ENCODE measurements around the gene CTBP1.

CTBP1 gene

DNA sequence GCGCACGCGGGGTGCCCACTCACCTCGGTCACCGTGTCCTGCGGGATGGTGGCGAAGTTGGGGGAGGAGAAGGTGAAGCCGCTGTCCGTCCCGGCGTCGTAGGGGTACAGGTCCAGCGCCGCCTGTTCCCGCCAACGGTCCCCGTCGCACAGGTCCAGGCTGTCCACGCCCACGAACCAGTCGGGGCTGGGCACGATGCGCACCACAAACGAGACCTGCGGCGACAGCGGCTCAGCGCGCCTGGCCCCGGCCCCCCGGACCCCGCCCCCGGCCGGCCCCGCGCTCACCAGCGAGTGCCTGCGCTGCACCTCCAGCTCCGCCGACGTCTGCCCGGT lies 78.0 kb downstream of the CTBP1 start:
- no peak for TF ChIP-seq CTCF (IDR thresholded peaks at IDR 0.05; ENCODE audit: control extremely low read depth, extremely low read depth, low read depth, missing control alignments)
- ChIA-PET POLR2A (no interaction called here), CTCF (interaction anchor here (1.5 kb wide), 1 partner anchor 9 kb away, joined by 4 read pairs; no protein-coding TSS in a partner anchor)
- no peak for DNase-seq (ENCODE audit: extremely low spot score)

GRCh38 chr4:1170156-1170975 lies 78.6 kb downstream of the CTBP1 start:
- no peak for TF ChIP-seq CTCF (IDR thresholded peaks at IDR 0.05; ENCODE audit: control extremely low read depth, extremely low read depth, low read depth, missing control alignments)
- peak; percentile 12 for DNase-seq (ENCODE audit: extremely low spot score)
- ChIA-PET CTCF (interaction anchor here (1.5 kb wide), 1 partner anchor 10 kb away, joined by 4 read pairs; no protein-coding TSS in a partner anchor), POLR2A (no interaction called here)

DNA sequence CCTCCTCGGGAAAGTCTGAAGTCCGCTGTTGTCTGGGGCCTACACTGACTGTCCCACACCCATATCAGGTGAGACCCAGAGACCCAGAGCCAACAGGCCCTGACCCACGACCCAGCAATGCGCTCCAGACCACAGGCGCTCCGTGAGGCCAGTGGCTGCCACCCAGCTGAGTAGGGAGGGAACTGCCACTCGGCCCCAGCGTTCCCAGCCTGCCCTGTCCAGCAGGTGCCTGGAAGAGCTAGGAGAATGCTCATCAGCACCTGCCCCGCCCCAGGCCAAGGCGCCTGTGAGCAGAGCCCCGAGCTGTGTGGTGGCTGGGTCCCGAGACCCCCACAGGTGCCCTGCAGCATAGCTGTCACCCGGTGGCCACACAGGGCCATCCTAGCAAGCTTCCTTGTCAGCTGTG lies 79.2 kb downstream of the CTBP1 start:
- ChIA-PET POLR2A (no interaction called here), CTCF (interaction anchor here (1.3 to 4.5 kb wide), 2 partner anchors 11 to 98 kb away, joined by 4 to 30 read pairs; no protein-coding TSS in a partner anchor)
- peak; percentile 14 for DNase-seq (ENCODE audit: extremely low spot score)
- TF ChIP-seq CTCF (IDR thresholded peaks at IDR 0.05; ENCODE audit: control extremely low read depth, extremely low read depth, low read depth, missing control alignments): no peak

DNA sequence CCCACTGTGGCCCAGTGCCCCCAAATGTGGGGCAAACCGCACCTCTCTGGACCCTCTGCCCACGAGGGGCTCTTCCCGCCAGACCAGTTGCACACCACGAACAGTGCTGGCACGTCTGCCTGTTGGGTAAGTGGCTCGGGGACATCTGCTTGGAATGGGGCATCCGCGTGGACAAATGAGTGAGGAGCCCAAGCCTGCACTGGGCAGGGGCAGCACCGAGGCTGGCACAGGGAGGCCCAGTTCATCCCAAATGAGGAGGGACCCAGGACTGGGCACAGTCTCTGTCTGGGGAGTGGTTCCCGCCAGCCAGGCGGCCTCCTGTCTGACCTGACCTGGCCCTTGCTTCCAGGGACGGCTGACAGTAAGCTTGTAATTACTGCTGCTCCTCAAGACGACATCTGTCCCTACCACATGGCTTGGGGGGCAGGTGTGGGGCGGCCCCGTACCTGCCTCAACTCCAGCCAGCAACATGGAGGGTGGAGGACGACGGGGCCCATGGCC lies 79.7 kb downstream of the CTBP1 start:
- CTCF ChIA-PET: interaction anchor here (1.3 to 4.5 kb wide), 2 partner anchors 11 to 99 kb away, joined by 4 to 30 read pairs; no protein-coding TSS in a partner anchor
- TF ChIP-seq CTCF (IDR thresholded peaks at IDR 0.05; ENCODE audit: control extremely low read depth, extremely low read depth, low read depth, missing control alignments): no peak
- POLR2A ChIA-PET: no interaction called here
- DNase-seq (ENCODE audit: extremely low spot score): peak; percentile 9

GRCh38 chr4:1168191-1169101 lies 80.5 kb downstream of the CTBP1 start:
- TF ChIP-seq CTCF (IDR thresholded peaks at IDR 0.05; ENCODE audit: control extremely low read depth, extremely low read depth, low read depth, missing control alignments): no peak
- CTCF ChIA-PET: interaction anchor here (1.0 to 4.5 kb wide), 17 partner anchors 11 to 178 kb away, joined by 3 to 30 read pairs (median 6); partner anchors contain the start of genes MAEA and UVSSA
- DNase-seq (ENCODE audit: extremely low spot score): peak; percentile 12
- POLR2A ChIA-PET: no interaction called here

Measured in GM10248 (cell line).